Measurements from ENCODE around the gene MT3. TPM values are rescaled to one million over a fixed set of nuclear protein-coding genes. Genes with fewer than 3 reads are reported as not detected.

MT3 gene
- total and polyA plus RNA-seq, 12 donors, result 5.5 to 354 (median 46.4) TPM

GRCh38 chr16:56551796-56552738 is 37.3 kb upstream of the MT3 start:
- peak in 1 of 2 donors; percentile 15 for TF ChIP-seq POLR2A (IDR thresholded peaks at IDR 0.05)
- TF ChIP-seq CTCF (IDR thresholded peaks at IDR 0.05), result no peak
- peak; percentile 62 to 87 (median 76) for DNase-seq
- WGBS, 4 donors, result 18 to 26% (median 23%) methylated on average over 11 of the region's 11 CpGs
- H3K36me3 ChIP-seq (replicated peaks in 1 of 2), result no peaks in the 10 kb centered on the region
- H3K27ac ChIP-seq, result peak overlapping the region; percentile 26 to 85 (median 71)
- no peak overlapping the region for H3K4me3 ChIP-seq
- peaks cover 16 to 29% of the 10 kb centered on the region in 2 donors for H3K4me1 ChIP-seq (replicated peaks in 1 of 2)
- H3K9me3 ChIP-seq (replicated peaks in 1 of 3), result no peaks in the 10 kb centered on the region
- H3K27me3 ChIP-seq, result no peaks in the 10 kb centered on the region
- intact Hi-C loops (cut with DNase I), result no loop called here

- no peak overlapping the region for H3K27ac ChIP-seq
- no peak overlapping the region for H3K4me3 ChIP-seq
- WGBS, 4 donors, result 93 to 96% (median 94%) methylated on average over 10 of the region's 10 CpGs
- intact Hi-C loops (cut with DNase I), result no loop called here
- H3K36me3 ChIP-seq (replicated peaks in 1 of 2), result no peaks in the 10 kb centered on the region
- H3K9me3 ChIP-seq (replicated peaks in 1 of 3), result no peaks in the 10 kb centered on the region
- TF ChIP-seq CTCF (IDR thresholded peaks at IDR 0.05), result no peak
- DNase-seq, result no peak
- peaks cover 12 to 15% of the 10 kb centered on the region in 2 donors for H3K4me1 ChIP-seq (replicated peaks in 1 of 2)
- no peaks in the 10 kb centered on the region for H3K27me3 ChIP-seq
Observed at GRCh38 chr16:56554441-56554840, 34.9 kb upstream of the MT3 start.

- Histone ChIP-seq H3K4me3 (no peak overlapping the region), H3K4me1 (replicated peaks in 1 of 2) (no peaks in the 10 kb centered on the region), H3K27me3 (no peaks in the 10 kb centered on the region), H3K36me3 (replicated peaks in 1 of 2) (no peaks in the 10 kb centered on the region), H3K27ac (no peak overlapping the region), H3K9me3 (replicated peaks in 1 of 3) (no peaks in the 10 kb centered on the region)
- intact Hi-C loops (cut with DNase I), result no loop called here
- peak; percentile 57 to 91 (median 75) for DNase-seq
- no peak for TF ChIP-seq CTCF (IDR thresholded peaks at IDR 0.05)
- TF ChIP-seq POLR2A (IDR thresholded peaks at IDR 0.05), result no peak
- WGBS, 4 donors, result 41 to 49% (median 48%) methylated on average over 4 to 8 of the region's 8 CpGs
Observed at GRCh38 chr16:56558024-56558747, 31.1 kb upstream of the MT3 start.

GRCh38 chr16:56559109-56559508 is 30.2 kb upstream of the MT3 start:
- Histone ChIP-seq H3K4me1 (replicated peaks in 1 of 2) (no peaks in the 10 kb centered on the region), H3K4me3 (no peak overlapping the region), H3K27ac (no peak overlapping the region), H3K9me3 (replicated peaks in 1 of 3) (no peaks in the 10 kb centered on the region), H3K27me3 (no peaks in the 10 kb centered on the region), H3K36me3 (replicated peaks in 1 of 2) (no peaks in the 10 kb centered on the region)
- WGBS, 4 donors, result 79 to 91% (median 85%) methylated on average over 4 of the region's 4 CpGs
- TF ChIP-seq CTCF (IDR thresholded peaks at IDR 0.05) (no peak), POLR2A (IDR thresholded peaks at IDR 0.05) (no peak)
- DNase-seq, result peak in 1 of 7 donors; percentile 6
- intact Hi-C loops (cut with DNase I), result no loop called here
